NCI-H2107 treated with DMSO at 0.1 percent for 48 hours (cell line): ENCODE results near the gene PTGER2.

Experiments used
- DNase-seq: peaks from one replicate; lab custom pipeline; 2025; ENCODE audit not compliant: unreplicated experiment; lab: John Stamatoyannopoulos, UW

The PTGER2 gene

DNA sequence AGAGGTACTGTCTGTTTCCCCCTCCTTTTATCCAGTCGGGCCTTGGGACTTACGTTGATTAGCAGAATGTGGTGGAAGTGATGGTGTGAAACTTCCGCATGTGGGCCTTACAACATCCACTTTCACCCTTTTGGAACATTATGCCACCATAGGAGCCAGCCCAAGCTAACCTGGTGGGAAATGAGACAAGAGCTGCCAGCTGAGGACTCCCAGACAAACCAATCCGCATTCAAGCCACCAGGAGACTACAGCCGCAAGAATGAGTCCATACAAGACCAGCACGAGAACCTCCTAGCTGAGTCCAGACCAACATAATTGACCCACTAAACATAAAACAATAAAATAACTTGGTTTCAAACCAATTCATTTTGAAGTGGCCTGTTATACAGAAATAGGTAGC lies 9.1 kb upstream of the PTGER2 start:
- no peak for DNase-seq

GRCh38 chr14:52307376-52307775 lies 6.7 kb upstream of the PTGER2 start:
- DNase-seq, result no peak

GRCh38 chr14:52307905-52308304 lies 6.2 kb upstream of the PTGER2 start:
- DNase-seq, result no peak

DNA sequence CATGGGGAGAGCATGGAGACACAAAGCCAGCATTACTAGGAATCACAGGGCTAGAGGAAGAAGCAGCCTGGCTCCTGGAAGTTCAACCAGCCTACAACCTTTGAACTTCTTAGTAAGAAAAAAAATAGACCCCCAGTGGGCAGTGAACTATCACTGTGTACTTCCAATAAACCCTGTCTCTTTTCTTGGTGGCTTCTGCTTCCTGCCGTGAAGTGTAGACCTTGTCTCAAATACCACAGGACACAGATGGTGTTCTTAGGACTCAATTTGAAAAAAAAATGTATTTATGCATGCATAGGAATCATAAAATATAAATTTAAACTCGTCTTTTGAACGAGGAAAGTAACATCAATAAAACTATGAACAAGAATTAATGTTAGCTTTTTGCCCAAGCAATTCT lies 3.6 kb upstream of the PTGER2 start:
- DNase-seq, result no peak

- DNase-seq, result no peak
Observed at GRCh38 chr14:52312931-52313355, 1.2 kb upstream of the PTGER2 start.

GRCh38 chr14:52313462-52313861 lies 650 bp upstream of the PTGER2 start:
- DNase-seq, result no peak

DNA sequence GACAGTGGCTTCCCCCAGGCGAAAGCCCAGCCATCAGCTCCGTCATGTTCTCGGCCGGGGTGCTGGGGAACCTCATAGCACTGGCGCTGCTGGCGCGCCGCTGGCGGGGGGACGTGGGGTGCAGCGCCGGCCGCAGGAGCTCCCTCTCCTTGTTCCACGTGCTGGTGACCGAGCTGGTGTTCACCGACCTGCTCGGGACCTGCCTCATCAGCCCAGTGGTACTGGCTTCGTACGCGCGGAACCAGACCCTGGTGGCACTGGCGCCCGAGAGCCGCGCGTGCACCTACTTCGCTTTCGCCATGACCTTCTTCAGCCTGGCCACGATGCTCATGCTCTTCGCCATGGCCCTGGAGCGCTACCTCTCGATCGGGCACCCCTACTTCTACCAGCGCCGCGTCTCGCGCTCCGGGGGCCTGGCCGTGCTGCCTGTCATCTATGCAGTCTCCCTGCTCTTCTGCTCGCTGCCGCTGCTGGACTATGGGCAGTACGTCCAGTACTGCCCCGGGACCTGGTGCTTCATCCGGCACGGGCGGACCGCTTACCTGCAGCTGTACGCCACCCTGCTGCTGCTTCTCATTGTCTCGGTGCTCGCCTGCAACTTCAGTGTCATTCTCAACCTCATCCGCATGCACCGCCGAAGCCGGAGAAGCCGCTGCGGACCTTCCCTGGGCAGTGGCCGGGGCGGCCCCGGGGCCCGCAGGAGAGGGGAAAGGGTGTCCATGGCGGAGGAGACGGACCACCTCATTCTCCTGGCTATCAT lies 663 bp downstream of the PTGER2 start:
- no peak for DNase-seq

- no peak for DNase-seq
Observed at GRCh38 chr14:52315355-52315718, 1.2 kb downstream of the PTGER2 start.

GRCh38 chr14:52318062-52318461 lies 4.0 kb downstream of the PTGER2 start:
- DNase-seq, result no peak

DNA sequence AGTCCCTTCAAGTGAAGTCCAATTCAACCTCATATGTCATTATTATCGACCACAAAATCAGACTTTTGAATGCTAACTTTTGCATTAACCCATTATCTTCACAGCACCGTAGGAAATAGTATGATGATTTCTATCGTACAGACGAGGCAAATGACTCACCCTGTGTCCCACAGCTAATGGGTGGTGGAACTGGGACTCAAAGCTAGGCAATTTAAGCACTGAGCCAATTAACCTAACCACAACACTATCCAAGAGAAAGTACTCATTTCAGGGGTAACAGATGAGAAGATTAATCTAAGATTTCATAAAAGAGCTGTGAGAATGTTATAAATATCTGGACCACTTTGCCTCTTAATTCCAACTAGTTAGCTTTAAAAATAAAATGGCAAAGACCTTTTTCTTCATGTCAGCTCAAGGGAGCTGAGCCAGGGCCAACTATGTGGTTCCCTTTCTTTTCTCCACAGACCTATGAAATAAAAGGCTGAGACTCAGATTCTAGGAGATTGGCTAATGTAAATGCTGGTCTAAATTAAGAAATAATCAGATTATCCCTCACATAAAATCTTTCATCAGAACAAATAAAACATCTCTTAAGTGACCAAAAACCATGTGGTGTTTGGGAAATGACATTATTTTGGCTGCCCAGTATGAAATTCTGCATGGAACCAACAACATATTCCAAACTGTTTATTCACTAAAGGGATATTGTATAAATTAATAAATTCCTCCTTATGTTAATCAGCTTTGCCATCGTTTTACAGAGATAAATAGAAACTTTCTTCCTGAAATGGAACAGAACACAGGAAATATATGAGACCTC lies 4.9 kb downstream of the PTGER2 start:
- DNase-seq, result no peak

DNA sequence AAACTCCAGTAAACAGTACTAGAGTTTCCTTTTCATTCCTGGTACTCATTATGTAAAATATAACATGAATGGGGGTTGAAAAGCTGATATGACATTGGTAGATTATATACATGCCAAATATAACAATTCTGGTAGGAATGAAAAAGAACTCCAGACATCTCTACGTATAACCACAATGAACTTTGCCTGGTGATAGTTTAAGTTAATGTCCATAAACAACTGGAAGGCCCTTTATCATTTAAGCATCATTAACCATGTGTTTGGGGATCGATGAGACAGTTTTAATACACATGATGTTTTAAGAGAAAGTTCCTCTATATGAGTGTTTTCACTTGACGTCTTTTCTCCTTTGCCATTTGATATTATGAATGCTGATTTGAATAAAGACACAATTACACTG lies 5.8 kb downstream of the PTGER2 start:
- no peak for DNase-seq

DNA sequence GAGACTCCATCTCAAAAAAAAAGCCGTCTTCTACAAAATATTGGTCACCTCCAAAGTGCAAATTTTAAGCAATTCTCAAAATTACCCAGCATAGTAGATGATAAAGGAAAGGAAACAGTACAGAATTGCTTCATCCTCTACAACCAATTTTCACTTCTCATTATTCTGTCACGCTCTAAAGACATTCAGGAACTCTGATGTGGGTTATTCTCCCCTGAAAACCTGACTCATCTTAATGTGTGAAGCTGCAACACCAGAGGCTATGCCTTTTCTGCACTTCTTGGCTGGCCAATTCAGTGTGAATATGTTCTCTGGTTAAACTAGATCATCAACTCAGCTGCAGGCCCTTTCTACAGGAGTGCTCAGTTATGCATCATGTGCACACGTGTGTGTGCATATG lies 11.0 kb downstream of the PTGER2 start:
- no peak for DNase-seq

DNA sequence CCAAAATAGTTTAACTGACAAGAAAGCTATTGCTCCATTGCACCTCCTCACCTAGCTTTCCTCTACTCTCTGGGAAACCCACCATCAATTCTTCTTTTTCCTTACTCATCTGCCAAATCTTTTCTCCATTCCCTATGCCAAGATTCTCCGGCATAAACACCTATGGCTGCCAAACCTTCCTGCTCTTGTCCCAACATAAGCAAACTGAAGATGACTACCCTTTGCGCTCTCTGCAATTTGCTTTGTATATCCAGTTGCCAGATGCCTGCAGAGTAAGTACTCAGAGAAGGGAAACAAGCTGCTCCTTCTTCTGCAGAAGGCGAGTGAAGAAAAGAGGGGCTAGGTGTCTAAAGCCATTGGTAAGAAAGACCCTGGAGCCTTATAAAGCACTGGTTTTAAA lies 11.5 kb downstream of the PTGER2 start:
- DNase-seq, result no peak

- DNase-seq, result no peak
Observed at GRCh38 chr14:52327374-52328226, 13.5 kb downstream of the PTGER2 start.

DNA sequence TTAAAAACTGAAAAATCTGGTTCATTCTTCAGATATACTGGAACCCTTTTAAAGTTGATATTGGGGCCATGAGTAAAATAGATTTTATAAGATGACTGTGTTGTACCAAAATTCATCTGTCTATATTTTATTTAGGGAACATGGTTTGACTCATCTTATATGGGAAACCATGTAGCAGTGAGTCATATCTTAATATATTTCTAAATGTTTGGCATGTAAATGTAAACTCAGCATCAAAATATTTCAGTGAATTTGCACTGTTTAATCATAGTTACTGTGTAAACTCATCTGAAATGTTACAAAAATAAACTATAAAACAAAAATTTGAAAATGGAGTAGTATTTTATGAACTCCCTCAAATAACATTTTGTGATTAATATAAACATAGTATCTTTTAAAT lies 14.2 kb downstream of the PTGER2 start:
- DNase-seq, result no peak

DNA sequence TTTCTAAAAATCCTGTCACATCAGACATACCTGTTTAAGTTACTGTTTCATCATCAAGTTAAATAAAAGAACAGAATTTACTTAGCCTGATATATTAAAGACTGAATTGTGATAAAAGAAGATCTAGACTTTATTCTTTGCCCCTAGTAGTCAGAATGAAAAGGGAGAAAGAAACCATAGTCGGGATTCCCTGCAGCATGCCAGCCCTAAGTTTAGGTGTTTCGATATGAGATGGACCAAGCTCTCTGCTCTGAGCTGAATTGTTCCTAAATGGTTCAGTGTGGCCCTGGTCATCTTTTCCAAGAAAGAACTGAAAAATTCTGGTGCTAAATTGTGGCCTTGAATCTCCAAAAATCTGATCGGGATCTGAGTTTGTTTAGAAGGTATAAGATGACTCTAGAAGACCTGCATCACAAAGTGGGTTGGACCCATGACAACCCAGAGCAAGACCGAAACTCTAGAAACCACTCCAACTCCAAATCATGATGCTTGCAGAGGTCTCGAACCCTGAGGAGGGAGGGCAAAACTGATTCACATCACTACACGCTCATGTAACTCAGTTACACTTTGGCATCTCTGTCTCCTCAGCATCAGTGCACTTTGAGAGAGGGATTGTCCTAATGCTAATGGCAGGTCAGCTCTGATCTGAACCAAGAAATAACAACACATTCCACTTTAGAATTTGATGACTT lies 15.7 kb downstream of the PTGER2 start:
- DNase-seq, result no peak

GRCh38 chr14:52332269-52332668 lies 18.2 kb downstream of the PTGER2 start:
- DNase-seq, result no peak

DNA sequence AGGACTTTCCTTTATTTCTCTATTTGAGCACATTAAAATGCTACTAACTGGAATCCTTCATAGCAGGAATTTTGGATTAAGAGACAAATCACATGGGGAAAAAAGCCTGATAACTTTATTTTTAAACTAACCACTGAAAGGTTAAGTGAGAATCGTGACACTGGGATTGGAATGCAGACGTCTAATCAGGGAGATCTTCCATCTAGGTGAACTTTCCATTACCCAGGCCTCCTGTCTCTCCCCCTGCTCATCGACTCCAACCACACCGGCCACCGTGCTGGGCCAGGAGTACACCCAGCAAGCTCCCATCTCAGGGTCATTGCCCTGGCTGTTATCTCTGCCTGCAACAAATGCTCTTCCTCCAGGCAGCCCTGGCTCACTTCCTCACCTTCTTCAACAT lies 19.0 kb downstream of the PTGER2 start:
- no peak for DNase-seq

GRCh38 chr14:52333823-52334657 lies 19.9 kb downstream of the PTGER2 start:
- DNase-seq, result no peak

- DNase-seq, result no peak
Observed at GRCh38 chr14:52336241-52336640, 22.1 kb downstream of the PTGER2 start.
